Kasumi-1 (cell line): Measurements from ENCODE around the gene HIVEP1.

Experiments
- DNase-seq, 2 experiments: peaks; one replicate each; lab custom pipeline; 2025; lab: John Stamatoyannopoulos, UW

HIVEP1 gene

GRCh38 chr6:12020187-12020791 lies 8.2 kb downstream of the HIVEP1 start:
- no peak for DNase-seq

- DNase-seq: no peak
Observed at GRCh38 chr6:12022481-12022880, 10.4 kb downstream of the HIVEP1 start.

- no peak for DNase-seq
Observed at GRCh38 chr6:12022953-12023388, 10.9 kb downstream of the HIVEP1 start.

GRCh38 chr6:12024216-12024615 lies 12.1 kb downstream of the HIVEP1 start:
- DNase-seq: no peak

GRCh38 chr6:12024699-12025434 lies 12.8 kb downstream of the HIVEP1 start:
- no peak for DNase-seq

- DNase-seq: no peak
Observed at GRCh38 chr6:12026120-12026519, 14.0 kb downstream of the HIVEP1 start.

GRCh38 chr6:12026833-12027232 lies 14.7 kb downstream of the HIVEP1 start:
- no peak for DNase-seq

- no peak for DNase-seq
Observed at GRCh38 chr6:12028213-12028612, 16.1 kb downstream of the HIVEP1 start.

- DNase-seq: no peak
Observed at GRCh38 chr6:12029979-12030737, 18.0 kb downstream of the HIVEP1 start.

- DNase-seq: no peak
Observed at GRCh38 chr6:12030993-12031550, 19.0 kb downstream of the HIVEP1 start.

- DNase-seq: no peak
Observed at GRCh38 chr6:12032783-12033573, 20.9 kb downstream of the HIVEP1 start.

GRCh38 chr6:12033770-12034169 lies 21.7 kb downstream of the HIVEP1 start:
- DNase-seq: peak; percentile 39 to 51

GRCh38 chr6:12034349-12034748 lies 22.2 kb downstream of the HIVEP1 start:
- no peak for DNase-seq

- DNase-seq: no peak
Observed at GRCh38 chr6:12034837-12035236, 22.7 kb downstream of the HIVEP1 start.

GRCh38 chr6:12036766-12037165 lies 24.7 kb downstream of the HIVEP1 start:
- no peak for DNase-seq

- no peak for DNase-seq
Observed at GRCh38 chr6:12037798-12038197, 25.7 kb downstream of the HIVEP1 start.

- DNase-seq: no peak
Observed at GRCh38 chr6:12039540-12040459, 27.7 kb downstream of the HIVEP1 start.

GRCh38 chr6:12047304-12047703 lies 35.2 kb downstream of the HIVEP1 start:
- no peak for DNase-seq

GRCh38 chr6:12047792-12048432 lies 35.8 kb downstream of the HIVEP1 start:
- no peak for DNase-seq

GRCh38 chr6:12048609-12049008 lies 36.5 kb downstream of the HIVEP1 start:
- no peak for DNase-seq
